Stomach (tissue), 9 donors: Measurements from ENCODE around the gene SLC2A4. TPM values are rescaled to one million over a fixed set of nuclear protein-coding genes. Genes with fewer than 3 reads are reported as not detected.

Experiments used
- DNase-seq, 2 donors: peaks; one replicate each; pipeline versions ENCODE4 v3.0.0 to v3.0.0-alpha.2; 2013 to 2019
- H3K27ac ChIP-seq, 5 donors: fragments of 200-600 bp in 4 of 5; sonication (generic) in 4 of 5; one replicate each; pipeline ENCODE4 v1.5.1; 2013 to 2019; ENCODE audit warnings: mild to moderate bottlenecking in 1 of 5, moderate library complexity in 1 of 5
- H3K27me3 ChIP-seq, 3 donors: fragments of 200-600 bp; sonication (generic); one replicate each; pipeline ENCODE4 v1.5.1; 2017 to 2019; ENCODE audit warnings: mixed run types in 1 of 3
- H3K36me3 ChIP-seq, 4 donors: fragments of 200-600 bp; sonication (generic); 1 replicate in 3 of 4; 2 replicates in 1 of 4; pipeline ENCODE4 v1.5.1; 2016 to 2019
- H3K4me1 ChIP-seq, 4 donors: fragments of 200-600 bp; sonication (generic); one replicate each; pipeline ENCODE4 v1.5.1; 2016 to 2019
- H3K4me3 ChIP-seq, 4 donors: fragments of 200-600 bp; sonication (generic) in 3 of 4; one replicate each; pipeline ENCODE4 v1.5.1; 2016 to 2019; ENCODE audit warnings: mild to moderate bottlenecking in 1 of 4
- H3K9me3 ChIP-seq, 4 donors: fragments of 200-600 bp; sonication (generic); one replicate each; pipeline ENCODE4 v1.5.1; 2016 to 2019
- EP300 ChIP-seq: sonication (generic); formaldehyde crosslinking; IDR thresholded peaks from one replicate; pipeline ENCODE4 v1.6.1; 2017; ENCODE audit warnings: antibody characterized with exemption
- POLR2A ChIP-seq, 4 donors: fragments of 450-650 bp; IDR thresholded peaks; one replicate each; pipeline ENCODE4 v1.6.1; 2016; ENCODE audit warnings: antibody characterized with exemption in 4 of 4, control low read depth in 2 of 4, mild to moderate bottlenecking in 1 of 4, moderate library complexity in 1 of 4
- POLR2AphosphoS5 ChIP-seq, 3 donors: sonication (generic); formaldehyde crosslinking; IDR thresholded peaks; one replicate each; pipeline ENCODE4 v1.6.1; 2016; ENCODE audit warnings: antibody characterized with exemption in 3 of 3
- WGBS, 5 donors: extraction: QIAGEN DNeasy Blood & Tissue Kit in 3 of 5; methylation state at CpG; one replicate each; pipeline versions ENCODE4 v1.1.5 to v1.1.7; 2013 to 2018; 5-methylcytosine and 5-hydroxymethylcytosine counted together
- intact Hi-C: fragments of 100-400 bp; cut with DNase I; formaldehyde crosslinking; loops from one replicate; pipeline ENCODE4 v1.15.1; 2023; ENCODE audit warnings: low total_unique reads
- polyA plus RNA-seq, 3 donors: library from polyadenylated mRNA; stranded (reverse); fragments of 200-250 nt; gene quantifications; one replicate each; pipeline ENCODE4 v1.2.3, GENCODE V29; 2013
- total RNA-seq, 5 donors: library from RNA; depleted of rRNA; stranded (reverse); fragments of >200 nt; gene quantifications; one replicate each; pipeline versions ENCODE4 v1.1.0 to v1.2.3, GENCODE V29; 2014 to 2016
- TF ChIP-seq, protein P1 (sequence below), 7 experiments: fragments of 450-650 bp in 4 of 7; fragments of 200-600 bp in 3 of 7; sonication (generic) in 3 of 7; IDR thresholded peaks; one replicate each; pipeline ENCODE4 v1.5.1; 2016 to 2019; ENCODE audit warnings: antibody characterized with exemption in 7 of 7, control low read depth in 2 of 7, mild to moderate bottlenecking in 1 of 7
- donor health status: healthy with polysubstance abuse.
- donor health status: Bipolar disorder and iron deficiency.
- donor health status: healthy.

The SLC2A4 gene
- total and polyA plus RNA-seq, 8 donors: 0.92 to 26.6 (median 5.6) TPM

DNA sequence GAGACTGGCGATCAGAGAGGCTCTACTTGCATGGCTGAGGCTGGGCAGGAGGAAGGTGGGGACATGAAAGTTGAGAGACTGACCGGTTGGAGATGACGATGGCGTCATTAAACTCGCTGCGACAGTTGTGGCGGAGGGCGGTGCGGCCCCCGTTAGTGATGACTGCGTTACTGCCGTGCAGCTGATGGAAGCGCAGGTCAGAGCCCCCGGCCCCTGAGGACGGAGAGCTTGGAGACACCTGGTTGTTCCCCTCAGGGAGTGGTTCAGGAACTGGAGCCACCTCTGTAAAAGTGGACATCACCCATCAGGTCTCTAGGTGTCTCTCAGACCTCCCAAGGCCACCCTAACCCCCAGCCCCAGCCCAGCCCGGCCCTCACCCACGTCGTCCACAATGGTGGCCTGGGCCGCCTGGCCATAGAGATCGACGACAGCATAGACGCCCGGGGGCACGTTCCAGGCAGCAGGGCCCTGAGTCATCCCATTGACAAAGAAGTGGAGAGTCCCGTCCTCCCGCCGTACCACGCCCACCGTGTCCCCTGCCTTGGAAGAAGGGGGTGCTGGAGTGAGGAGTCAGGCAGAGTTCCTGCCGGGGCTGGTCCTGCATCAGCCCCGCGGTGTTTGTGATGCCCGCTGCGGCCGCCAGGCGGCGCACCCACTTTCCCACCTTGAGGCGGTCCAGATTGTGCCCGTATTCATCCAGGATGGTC lies 42.4 kb downstream of the SLC2A4 start:
- no peaks in the 10 kb centered on the region for H3K27me3 ChIP-seq
- H3K36me3 ChIP-seq: peaks cover 46 to 83% (median 78%) of the 10 kb centered on the region in 4 donors
- 61 to 66% (median 62%) methylated on average over 23 to 39 of the region's 39 CpGs for WGBS, 5 donors
- H3K9me3 ChIP-seq: no peaks in the 10 kb centered on the region
- no peak for TF ChIP-seq POLR2A (IDR thresholded peaks at IDR 0.05)
- TF ChIP-seq, protein P1, sequence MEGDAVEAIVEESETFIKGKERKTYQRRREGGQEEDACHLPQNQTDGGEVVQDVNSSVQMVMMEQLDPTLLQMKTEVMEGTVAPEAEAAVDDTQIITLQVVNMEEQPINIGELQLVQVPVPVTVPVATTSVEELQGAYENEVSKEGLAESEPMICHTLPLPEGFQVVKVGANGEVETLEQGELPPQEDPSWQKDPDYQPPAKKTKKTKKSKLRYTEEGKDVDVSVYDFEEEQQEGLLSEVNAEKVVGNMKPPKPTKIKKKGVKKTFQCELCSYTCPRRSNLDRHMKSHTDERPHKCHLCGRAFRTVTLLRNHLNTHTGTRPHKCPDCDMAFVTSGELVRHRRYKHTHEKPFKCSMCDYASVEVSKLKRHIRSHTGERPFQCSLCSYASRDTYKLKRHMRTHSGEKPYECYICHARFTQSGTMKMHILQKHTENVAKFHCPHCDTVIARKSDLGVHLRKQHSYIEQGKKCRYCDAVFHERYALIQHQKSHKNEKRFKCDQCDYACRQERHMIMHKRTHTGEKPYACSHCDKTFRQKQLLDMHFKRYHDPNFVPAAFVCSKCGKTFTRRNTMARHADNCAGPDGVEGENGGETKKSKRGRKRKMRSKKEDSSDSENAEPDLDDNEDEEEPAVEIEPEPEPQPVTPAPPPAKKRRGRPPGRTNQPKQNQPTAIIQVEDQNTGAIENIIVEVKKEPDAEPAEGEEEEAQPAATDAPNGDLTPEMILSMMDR (IDR thresholded peaks at IDR 0.05): peak in 5 of 7 experiments; percentile 46 to 87 (median 84)
- peak; percentile 67 to 73 for DNase-seq
- intact Hi-C loops: no loop called here
- peaks cover 5 to 23% (median 19%) of the 10 kb centered on the region in 4 donors for H3K4me1 ChIP-seq
- no peak overlapping the region for H3K4me3 ChIP-seq
- no peak overlapping the region for H3K27ac ChIP-seq

GRCh38 chr17:7324438-7324779 lies 42.9 kb downstream of the SLC2A4 start:
- H3K36me3 ChIP-seq: peaks cover 44 to 80% (median 73%) of the 10 kb centered on the region in 4 donors
- 69 to 89% (median 83%) methylated on average over 3 of the region's 3 CpGs for WGBS, 5 donors
- H3K27me3 ChIP-seq: no peaks in the 10 kb centered on the region

DNA sequence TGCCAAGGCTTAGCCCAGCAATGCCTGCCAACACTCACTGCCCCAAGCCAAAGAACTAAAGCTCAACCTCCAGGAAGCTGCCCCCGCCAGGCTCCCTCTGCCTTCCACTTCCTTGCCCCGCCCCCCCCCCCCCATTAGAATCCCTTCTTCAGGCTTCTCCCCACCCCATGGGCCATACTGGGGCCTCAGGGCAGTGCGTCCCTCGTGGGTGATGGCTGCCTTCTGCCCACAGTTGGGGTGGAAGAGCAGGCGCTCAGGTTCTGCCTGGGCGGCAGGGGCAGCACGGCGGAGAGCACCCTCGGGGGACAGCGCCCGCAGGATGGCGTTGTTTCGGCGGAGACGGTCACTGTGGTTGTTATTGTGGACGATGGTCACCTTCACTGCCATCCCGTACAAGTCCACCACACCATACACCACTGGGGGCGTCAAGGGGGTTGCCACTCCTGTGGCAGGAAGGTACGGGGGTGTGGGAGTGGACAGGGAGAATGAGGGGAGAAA lies 43.6 kb downstream of the SLC2A4 start:
- TF ChIP-seq POLR2AphosphoS5 (IDR thresholded peaks at IDR 0.05) (no peak), POLR2A (IDR thresholded peaks at IDR 0.05) (no peak), EP300 (no peak)
- TF ChIP-seq, protein P1 (IDR thresholded peaks at IDR 0.05): no peak
- intact Hi-C loops: no loop called here
- H3K4me3 ChIP-seq: no peak overlapping the region
- WGBS, 5 donors: 90 to 95% (median 92%) methylated on average over 18 to 19 of the region's 19 CpGs
- H3K27ac ChIP-seq: no peak overlapping the region
- H3K27me3 ChIP-seq: no peaks in the 10 kb centered on the region
- peaks cover 5 to 26% (median 22%) of the 10 kb centered on the region in 4 donors for H3K4me1 ChIP-seq
- H3K9me3 ChIP-seq: no peaks in the 10 kb centered on the region
- DNase-seq: no peak
- H3K36me3 ChIP-seq: peaks cover 44 to 73% (median 69%) of the 10 kb centered on the region in 4 donors

More at GRCh38 chr17:7324438-7324779, 42.9 kb downstream of the SLC2A4 start:
- no peak overlapping the region for H3K27ac ChIP-seq
- no peak for TF ChIP-seq POLR2A (IDR thresholded peaks at IDR 0.05)
- TF ChIP-seq POLR2AphosphoS5 (IDR thresholded peaks at IDR 0.05): no peak
- TF ChIP-seq EP300: no peak
- TF ChIP-seq, protein P1 (IDR thresholded peaks at IDR 0.05): peak in 1 of 7 experiments; percentile 3
- intact Hi-C loops: no loop called here
- no peaks in the 10 kb centered on the region for H3K9me3 ChIP-seq
- no peak overlapping the region for H3K4me3 ChIP-seq
- no peak for DNase-seq
- H3K4me1 ChIP-seq: peaks cover 5 to 24% (median 19%) of the 10 kb centered on the region in 4 donors

DNA sequence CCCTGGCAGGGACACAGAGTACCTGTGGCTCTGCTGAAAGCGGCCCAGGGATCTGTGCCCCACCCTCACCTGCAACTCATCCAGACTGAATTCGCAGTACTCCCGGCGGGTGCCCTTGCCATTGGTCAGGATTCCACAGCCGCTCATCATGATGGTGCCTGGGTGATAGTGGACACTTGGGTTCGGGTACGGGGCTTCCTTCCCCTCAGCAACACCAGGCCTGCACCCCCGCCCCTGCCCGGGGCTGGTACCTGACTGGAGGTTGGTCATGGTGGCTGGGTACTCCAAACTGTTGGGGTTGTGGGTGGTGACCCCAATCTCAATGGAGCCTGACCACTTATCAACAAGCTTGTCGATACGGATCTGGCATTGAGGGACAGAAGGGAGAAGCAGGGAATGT lies 44.7 kb downstream of the SLC2A4 start:
- no peaks in the 10 kb centered on the region for H3K27me3 ChIP-seq
- H3K9me3 ChIP-seq: no peaks in the 10 kb centered on the region
- DNase-seq: no peak
- peaks cover 12 to 34% (median 29%) of the 10 kb centered on the region in 4 donors for H3K4me1 ChIP-seq
- no peak overlapping the region for H3K4me3 ChIP-seq
- TF ChIP-seq EP300 (no peak), POLR2AphosphoS5 (IDR thresholded peaks at IDR 0.05) (no peak), POLR2A (IDR thresholded peaks at IDR 0.05) (no peak)
- TF ChIP-seq, protein P1 (IDR thresholded peaks at IDR 0.05): no peak
- intact Hi-C loops: no loop called here
- no peak overlapping the region for H3K27ac ChIP-seq
- peaks cover 34 to 62% (median 57%) of the 10 kb centered on the region in 4 donors for H3K36me3 ChIP-seq
- WGBS, 5 donors: 87 to 92% (median 91%) methylated on average over 10 to 11 of the region's 11 CpGs
